Neural progenitor cell (in vitro differentiated cells): ENCODE results near the gene MIAT.

Experiments
- EZH2 ChIP-seq: fragments of 200-600 bp; sonication (generic); IDR thresholded peaks from 2 replicates; pipeline ENCODE4 v1.6.1; 2017; ENCODE audit warnings: antibody characterized with exemption, mild to moderate bottlenecking, moderate library complexity
- TF ChIP-seq, protein P1 (sequence below): fragments of 200-600 bp; sonication (generic); IDR thresholded peaks from 2 replicates; pipeline ENCODE4 v1.5.1; 2017; ENCODE audit warnings: antibody characterized with exemption, mild to moderate bottlenecking

DNA sequence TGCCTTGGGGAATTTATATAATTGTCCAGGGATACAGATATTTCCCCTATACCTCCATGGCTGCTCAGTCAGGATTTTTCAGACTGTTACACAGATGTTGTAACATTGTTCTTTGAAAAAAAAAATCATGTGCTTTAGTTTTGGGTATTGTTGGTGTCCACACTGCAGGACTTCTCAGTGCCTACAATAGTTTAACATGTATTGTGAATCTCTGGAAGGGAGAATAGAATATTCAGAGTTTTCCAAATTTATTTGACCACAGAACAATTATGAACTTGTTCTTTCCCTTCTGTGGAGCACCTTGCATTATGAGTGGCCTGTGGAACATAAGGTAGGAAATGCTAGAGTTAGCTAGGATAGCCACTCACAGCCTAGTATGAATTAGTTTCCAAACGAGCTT, 21.1 kb upstream of the MIAT start:
- TF ChIP-seq, protein P1, sequence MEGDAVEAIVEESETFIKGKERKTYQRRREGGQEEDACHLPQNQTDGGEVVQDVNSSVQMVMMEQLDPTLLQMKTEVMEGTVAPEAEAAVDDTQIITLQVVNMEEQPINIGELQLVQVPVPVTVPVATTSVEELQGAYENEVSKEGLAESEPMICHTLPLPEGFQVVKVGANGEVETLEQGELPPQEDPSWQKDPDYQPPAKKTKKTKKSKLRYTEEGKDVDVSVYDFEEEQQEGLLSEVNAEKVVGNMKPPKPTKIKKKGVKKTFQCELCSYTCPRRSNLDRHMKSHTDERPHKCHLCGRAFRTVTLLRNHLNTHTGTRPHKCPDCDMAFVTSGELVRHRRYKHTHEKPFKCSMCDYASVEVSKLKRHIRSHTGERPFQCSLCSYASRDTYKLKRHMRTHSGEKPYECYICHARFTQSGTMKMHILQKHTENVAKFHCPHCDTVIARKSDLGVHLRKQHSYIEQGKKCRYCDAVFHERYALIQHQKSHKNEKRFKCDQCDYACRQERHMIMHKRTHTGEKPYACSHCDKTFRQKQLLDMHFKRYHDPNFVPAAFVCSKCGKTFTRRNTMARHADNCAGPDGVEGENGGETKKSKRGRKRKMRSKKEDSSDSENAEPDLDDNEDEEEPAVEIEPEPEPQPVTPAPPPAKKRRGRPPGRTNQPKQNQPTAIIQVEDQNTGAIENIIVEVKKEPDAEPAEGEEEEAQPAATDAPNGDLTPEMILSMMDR, result no peak
- TF ChIP-seq EZH2, result no peak
